Psoas muscle (tissue), 8 donors: ENCODE measurements around the gene HMX2. TPM values are rescaled to one million over a fixed set of nuclear protein-coding genes. Genes with fewer than 3 reads are reported as not detected.
"Not testable (repeated sequence)": the region's sequence is repeated elsewhere in the genome, so short reads cannot be mapped to it uniquely, and the experiment has no call there.

Experiments
- ATAC-seq, 4 donors: fragments of 200-7000 bp; cut with Tn5 transposase; one replicate each; pipeline ENCODE4 v1.9.1; 2020; ENCODE audit warnings: moderate library complexity in 3 of 4, mild to moderate bottlenecking in 2 of 4
- DNase-seq, 2 donors: peaks; one replicate each; pipeline ENCODE4 v3.0.0-alpha.2; 2020
- H3K27ac ChIP-seq: fragments of 200-600 bp; one replicate; pipeline ENCODE4 v1.8.0; 2022
- H3K27me3 ChIP-seq, 3 donors: fragments of 200-600 bp in 1 of 3; one replicate each; pipeline versions ENCODE4 v1.6.1 to v1.8.0; 2013 to 2022; ENCODE audit warnings: low read length in 2 of 3, mild to moderate bottlenecking in 2 of 3, moderate library complexity in 1 of 3; ENCODE audit not compliant: insufficient read depth in 3 of 3
- H3K36me3 ChIP-seq, 2 donors: fragments of 200-600 bp in 1 of 2; one replicate each; pipeline versions ENCODE4 v1.6.1 to v1.8.0; 2013 to 2022; ENCODE audit warnings: low read depth in 1 of 2, mild to moderate bottlenecking in 1 of 2, moderate library complexity in 1 of 2; ENCODE audit not compliant: insufficient read depth in 1 of 2
- H3K4me1 ChIP-seq: fragments of 200-600 bp; one replicate; pipeline ENCODE4 v1.8.0; 2022
- H3K4me3 ChIP-seq: fragments of 200-600 bp; one replicate; pipeline ENCODE4 v1.8.0; 2022; ENCODE audit warnings: mild to moderate bottlenecking
- H3K9me3 ChIP-seq: fragments of 200-600 bp; one replicate; pipeline ENCODE4 v1.8.0; 2022
- WGBS, 3 donors: extraction: QIAGEN DNeasy Blood & Tissue Kit; methylation state at CpG; one replicate each; pipeline versions ENCODE4 v1.1.6 to v1.1.7; 2013; 5-methylcytosine and 5-hydroxymethylcytosine counted together
- intact Hi-C, 2 donors: fragments of 100-400 bp; cut with DNase I; formaldehyde crosslinking; loops; one replicate each; pipeline versions ENCODE4 v1.11.0 to v1.14.2; 2022
- polyA plus RNA-seq, 3 donors: library from polyadenylated mRNA; stranded (reverse); fragments of 200-250 nt; gene quantifications; one replicate each; pipeline ENCODE4 v1.2.3, GENCODE V29; 2013
- total RNA-seq, 4 donors: library from RNA; stranded (reverse); fragmentation: NEBNext Ultra II Directional in 2 of 4; extraction: Animal tissue kit (Norgen Biotek cat#: 25700) in 2 of 4; gene quantifications; one replicate each; pipeline versions ENCODE4 v1.2.1 to v1.2.4, GENCODE V29; 2021 to 2023
- TF ChIP-seq, protein P1 (sequence below): fragments of 200-600 bp; IDR thresholded peaks from one replicate; pipeline ENCODE4 v1.8.0; 2022; ENCODE audit warnings: antibody characterized with exemption
- donor health status: healthy with polysubstance abuse.
- donor health status: DM: no; HTN: no; CAD: no; lungs with moderate emphysema.
- donor health status: Bipolar disorder and iron deficiency.
- donor health status: healthy.
- donor health status: DM: yes; HTN: yes; CAD: no.
- donor health status: DM: no; HTN: no; CAD: no.
- donor health status: DM: no; HTN: no; CAD: no.
- donor health status: DM: yes; HTN: yes; CAD: no.

Gene HMX2
- total and polyA plus RNA-seq, 7 donors, result not detected

DNA sequence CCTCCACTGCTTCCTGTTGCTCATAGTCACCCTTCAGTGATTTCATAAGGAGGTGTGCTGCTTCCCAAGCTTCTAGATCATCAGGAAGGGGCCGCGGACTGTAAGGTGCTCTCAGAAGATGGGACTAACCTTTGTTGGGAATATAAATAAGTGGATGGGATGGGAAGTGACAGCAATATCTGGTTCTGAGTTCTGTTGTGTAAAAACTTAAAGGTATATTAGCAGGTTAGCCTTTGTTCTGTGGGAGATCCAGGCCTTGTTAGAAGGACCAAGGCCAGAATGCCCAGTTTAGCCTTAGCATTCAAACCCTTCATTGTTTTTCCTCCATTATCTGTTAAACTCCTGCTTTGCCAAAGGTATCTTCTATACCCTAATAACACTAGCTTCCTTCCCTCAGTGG, 18.7 kb downstream of the HMX2 start:
- ATAC-seq (no peak), DNase-seq (no peak)
- TF ChIP-seq, protein P1, sequence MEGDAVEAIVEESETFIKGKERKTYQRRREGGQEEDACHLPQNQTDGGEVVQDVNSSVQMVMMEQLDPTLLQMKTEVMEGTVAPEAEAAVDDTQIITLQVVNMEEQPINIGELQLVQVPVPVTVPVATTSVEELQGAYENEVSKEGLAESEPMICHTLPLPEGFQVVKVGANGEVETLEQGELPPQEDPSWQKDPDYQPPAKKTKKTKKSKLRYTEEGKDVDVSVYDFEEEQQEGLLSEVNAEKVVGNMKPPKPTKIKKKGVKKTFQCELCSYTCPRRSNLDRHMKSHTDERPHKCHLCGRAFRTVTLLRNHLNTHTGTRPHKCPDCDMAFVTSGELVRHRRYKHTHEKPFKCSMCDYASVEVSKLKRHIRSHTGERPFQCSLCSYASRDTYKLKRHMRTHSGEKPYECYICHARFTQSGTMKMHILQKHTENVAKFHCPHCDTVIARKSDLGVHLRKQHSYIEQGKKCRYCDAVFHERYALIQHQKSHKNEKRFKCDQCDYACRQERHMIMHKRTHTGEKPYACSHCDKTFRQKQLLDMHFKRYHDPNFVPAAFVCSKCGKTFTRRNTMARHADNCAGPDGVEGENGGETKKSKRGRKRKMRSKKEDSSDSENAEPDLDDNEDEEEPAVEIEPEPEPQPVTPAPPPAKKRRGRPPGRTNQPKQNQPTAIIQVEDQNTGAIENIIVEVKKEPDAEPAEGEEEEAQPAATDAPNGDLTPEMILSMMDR, result no peak
- no peaks in the 10 kb centered on the region for H3K4me1 ChIP-seq
- H3K9me3 ChIP-seq, result no peaks in the 10 kb centered on the region
- 97 to 98% (median 98%) methylated on average over 2 of the region's 2 CpGs for WGBS, 3 donors
- H3K27ac ChIP-seq, result no peak overlapping the region
- no peak overlapping the region for H3K4me3 ChIP-seq
- no peaks in the 10 kb centered on the region for H3K27me3 ChIP-seq
- H3K36me3 ChIP-seq, result peaks cover 3 to 60% of the 10 kb centered on the region in 2 donors
- intact Hi-C loops, result no loop called here

DNA sequence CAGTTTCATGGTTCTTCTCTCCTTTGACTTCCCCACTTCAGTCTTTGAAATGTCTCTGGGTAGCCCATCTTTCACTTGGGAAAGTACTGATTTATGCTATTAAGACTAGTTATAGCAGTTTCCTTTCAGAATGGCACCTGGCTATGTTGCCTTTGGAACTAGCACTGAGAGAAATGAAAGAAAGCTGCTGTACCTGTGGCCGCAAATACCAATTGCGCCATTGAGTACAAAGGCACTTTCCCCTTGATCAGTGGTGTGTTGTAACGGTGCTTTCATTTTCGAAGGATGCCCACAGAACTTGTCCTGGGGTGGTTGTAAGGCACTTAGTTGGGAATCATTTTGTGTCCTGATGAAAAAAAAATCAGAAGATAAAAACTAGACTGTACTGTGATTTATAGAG, 23.0 kb downstream of the HMX2 start:
- H3K27me3 ChIP-seq, result no peaks in the 10 kb centered on the region
- no peak for DNase-seq
- intact Hi-C loops, result no loop called here
- no peaks in the 10 kb centered on the region for H3K4me1 ChIP-seq
- 98% methylated on average over 4 of the region's 4 CpGs for WGBS, 3 donors
- no peak overlapping the region for H3K27ac ChIP-seq
- no peaks in the 10 kb centered on the region for H3K9me3 ChIP-seq
- TF ChIP-seq, protein P1, result no peak
- H3K4me3 ChIP-seq, result no peak overlapping the region
- no peak for ATAC-seq
- peaks cover 0 to 17% of the 10 kb centered on the region in 2 donors for H3K36me3 ChIP-seq

DNA sequence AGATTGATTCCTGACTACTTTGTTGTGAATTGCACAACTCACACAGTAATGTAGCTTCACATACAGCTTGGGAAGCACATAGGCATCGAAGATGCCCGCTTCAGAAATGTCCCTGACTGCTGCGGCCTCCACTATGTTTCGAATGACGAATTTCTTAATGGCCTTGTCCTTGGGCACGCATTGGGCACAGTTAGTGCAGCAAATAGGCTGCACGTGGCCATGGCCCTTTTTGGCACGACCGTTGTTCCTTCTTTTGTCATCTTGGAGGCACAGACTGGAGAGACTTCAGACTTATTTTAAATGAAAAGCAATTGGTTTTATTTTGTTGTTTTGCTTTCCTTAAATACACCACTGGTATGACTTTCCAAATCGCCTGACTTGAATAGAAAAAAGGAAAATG, 23.7 kb downstream of the HMX2 start:
- DNase-seq, intact Hi-C loops, ATAC-seq, H3K4me3 ChIP-seq, H3K27me3 ChIP-seq, H3K9me3 ChIP-seq, H3K4me1 ChIP-seq, H3K27ac ChIP-seq: not testable (repeated sequence)
- H3K36me3 ChIP-seq, result peaks cover 0 to 10% of the 10 kb centered on the region in 2 donors
- 93 to 95% (median 93%) methylated on average over 10 of the region's 10 CpGs for WGBS, 3 donors

DNA sequence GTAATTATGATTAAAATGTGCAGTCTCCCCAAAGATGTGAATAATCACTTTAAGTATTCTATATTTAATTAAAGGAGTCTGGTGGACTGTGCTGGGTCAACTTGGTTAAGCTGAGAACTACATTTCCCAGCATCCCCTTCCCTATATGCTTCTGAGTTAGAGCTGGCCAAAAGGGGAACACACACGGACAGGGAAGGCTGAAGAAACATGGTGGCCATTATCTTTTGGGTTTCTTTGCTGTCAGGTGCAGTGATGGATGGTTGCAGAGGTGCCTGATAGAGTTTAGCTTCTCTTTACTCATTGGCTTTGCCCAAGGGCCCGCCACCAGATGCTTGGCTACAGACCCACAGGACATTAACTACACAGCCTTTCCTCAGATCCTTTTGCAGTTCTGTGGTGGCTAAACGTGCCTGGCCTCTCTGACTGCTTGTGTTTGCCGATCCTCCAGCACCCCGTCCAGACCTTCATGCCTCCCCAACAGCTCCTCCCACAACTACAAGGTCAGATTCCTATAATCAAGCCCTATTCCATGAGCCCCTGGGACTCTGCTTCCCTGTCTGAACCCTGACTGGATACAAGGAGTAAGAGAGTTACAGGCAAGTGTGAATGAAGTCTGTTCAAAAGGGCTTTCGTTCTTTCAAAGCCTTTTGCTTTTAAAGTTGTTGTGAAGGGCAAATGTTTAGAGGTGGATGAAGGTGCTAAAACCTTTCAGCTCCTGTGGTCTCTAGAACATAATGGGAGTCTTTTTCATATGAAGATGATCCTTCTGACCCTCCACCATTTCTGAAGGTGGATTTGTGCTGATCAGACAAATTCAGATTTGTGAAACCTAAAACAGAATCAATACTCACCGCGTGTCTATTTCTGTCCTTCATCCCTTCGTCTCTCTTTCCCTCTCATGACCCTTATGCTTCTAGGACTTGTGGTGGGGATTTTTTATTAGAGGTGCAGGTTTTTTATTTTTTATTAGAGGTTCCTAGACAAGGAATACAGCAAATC, 27.8 kb downstream of the HMX2 start:
- H3K9me3 ChIP-seq, result no peaks in the 10 kb centered on the region
- H3K36me3 ChIP-seq, result peaks cover 0 to 3% of the 10 kb centered on the region in 2 donors
- DNase-seq (no peak), ATAC-seq (no peak)
- no peak overlapping the region for H3K27ac ChIP-seq
- H3K27me3 ChIP-seq, result no peaks in the 10 kb centered on the region
- TF ChIP-seq, protein P1, result no peak
- no peaks in the 10 kb centered on the region for H3K4me1 ChIP-seq
- H3K4me3 ChIP-seq, result no peak overlapping the region
- 71 to 81% (median 77%) methylated on average over 9 of the region's 9 CpGs for WGBS, 3 donors
- intact Hi-C loops, result no loop called here

DNA sequence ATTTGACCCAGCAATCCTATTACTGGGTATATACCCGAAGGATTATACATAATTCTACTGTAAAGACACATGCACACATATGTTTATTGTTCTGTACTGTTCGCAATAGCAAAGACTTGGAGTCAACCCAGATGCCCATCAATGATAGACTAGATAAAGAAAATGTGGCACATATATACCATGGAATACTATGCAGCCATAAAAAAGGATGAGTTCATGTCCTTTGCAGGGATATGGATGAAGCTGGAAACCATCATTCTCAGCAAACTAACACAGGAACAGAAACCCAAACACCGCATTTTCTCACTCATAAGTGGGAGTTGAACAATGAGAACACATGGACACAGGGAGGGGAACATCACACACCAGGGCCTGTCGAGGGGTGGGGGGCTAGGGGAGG, 30.5 kb downstream of the HMX2 start:
- whole genome bisulfite sequencing, 3 donors, result 95 to 98% (median 95%) methylated on average over 4 of the region's 4 CpGs
- H3K36me3 ChIP-seq, DNase-seq, H3K27ac ChIP-seq, ATAC-seq, intact Hi-C loops, H3K4me1 ChIP-seq, H3K27me3 ChIP-seq, H3K4me3 ChIP-seq: not testable (repeated sequence)
- H3K9me3 ChIP-seq, result peaks cover 12% of the 10 kb centered on the region
